Mesenchymal stem cell (in vitro differentiated cells and primary cell): Measurements from ENCODE around the gene VANGL2.

Experiments
- DNase-seq: peaks from one replicate; pipeline ENCODE4 v3.0.0-alpha.2; 2013
- H2AFZ ChIP-seq: one replicate; pipeline ENCODE4 v1.6.1; 2013; ENCODE audit warnings: low read depth, mild to moderate bottlenecking, control low read depth, inconsistent platforms, low read length, moderate library complexity
- H2AK5ac ChIP-seq: 2 replicates; pipeline ENCODE4 v1.6.1; 2013; ENCODE audit warnings: low read length, moderate library complexity, mild to moderate bottlenecking, inconsistent platforms; ENCODE audit not compliant: severe bottlenecking
- H2BK120ac ChIP-seq: one replicate; pipeline ENCODE4 v1.6.1; 2013; ENCODE audit warnings: low read depth, mild to moderate bottlenecking, inconsistent platforms, low read length, moderate library complexity
- H2BK12ac ChIP-seq, 2 experiments: one replicate each; pipeline ENCODE4 v1.6.1; 2013; ENCODE audit warnings: inconsistent platforms in 2 of 2, low read length in 2 of 2, mild to moderate bottlenecking in 2 of 2, moderate library complexity in 2 of 2, control low read depth in 1 of 2
- H2BK15ac ChIP-seq: one replicate; pipeline ENCODE4 v1.6.1; 2013; ENCODE audit warnings: mild to moderate bottlenecking, low read depth, inconsistent platforms; ENCODE audit not compliant: poor library complexity, severe bottlenecking
- H2BK5ac ChIP-seq: 2 replicates; pipeline ENCODE4 v1.6.1; 2013; ENCODE audit warnings: low read depth, mild to moderate bottlenecking, low read length, control low read depth, inconsistent platforms; ENCODE audit not compliant: poor library complexity, severe bottlenecking
- H3K14ac ChIP-seq, 2 experiments: one replicate each; pipeline ENCODE4 v1.6.1; 2013; ENCODE audit warnings: inconsistent platforms in 2 of 2, low read length in 2 of 2, control low read depth in 1 of 2, mild to moderate bottlenecking in 1 of 2, moderate library complexity in 1 of 2
- H3K18ac ChIP-seq, 2 experiments: one replicate each; pipeline ENCODE4 v1.6.1; 2013; ENCODE audit warnings: inconsistent platforms in 2 of 2, low read length in 2 of 2, control low read depth in 1 of 2, low read depth in 1 of 2, mild to moderate bottlenecking in 1 of 2
- H3K23ac ChIP-seq, 2 experiments: one replicate each; pipeline ENCODE4 v1.6.1; 2013; ENCODE audit warnings: inconsistent platforms in 2 of 2, low read length in 2 of 2, mild to moderate bottlenecking in 2 of 2, moderate library complexity in 2 of 2, control low read depth in 1 of 2
- H3K27ac ChIP-seq: 2 replicates; pipeline ENCODE4 v1.5.1; 2013; ENCODE audit warnings: mild to moderate bottlenecking, moderate library complexity, low read length, control low read depth, inconsistent platforms; ENCODE audit not compliant: poor library complexity, severe bottlenecking
- H3K27me3 ChIP-seq, 2 experiments: 2 replicates each; pipeline versions ENCODE4 v1.6.1 to v1.7.0; 2013; ENCODE audit warnings: low read length in 2 of 2, mild to moderate bottlenecking in 2 of 2, moderate library complexity in 2 of 2, control low read depth in 1 of 2, inconsistent platforms in 1 of 2; ENCODE audit not compliant: control insufficient read depth in 1 of 2, insufficient read depth in 1 of 2
- H3K36me3 ChIP-seq, 2 experiments: 2 replicates each; pipeline versions ENCODE4 v1.6.1 to v1.7.0; 2013; ENCODE audit warnings: low read length in 2 of 2, control low read depth in 1 of 2, inconsistent platforms in 1 of 2, low read depth in 1 of 2, mild to moderate bottlenecking in 1 of 2; ENCODE audit not compliant: insufficient read depth in 2 of 2, control insufficient read depth in 1 of 2
- H3K4ac ChIP-seq, 2 experiments: one replicate each; pipeline ENCODE4 v1.6.1; 2013; ENCODE audit warnings: inconsistent platforms in 2 of 2, low read length in 2 of 2, mild to moderate bottlenecking in 2 of 2, moderate library complexity in 2 of 2, control low read depth in 1 of 2, low read depth in 1 of 2
- H3K4me1 ChIP-seq: 2 replicates; pipeline ENCODE4 v1.6.1; 2013; ENCODE audit warnings: low read depth, low read length, control low read depth; ENCODE audit not compliant: control insufficient read depth, insufficient read depth
- H3K4me2 ChIP-seq: 2 replicates; pipeline ENCODE4 v1.6.1; 2013; ENCODE audit warnings: low read length, mild to moderate bottlenecking, inconsistent platforms; ENCODE audit not compliant: poor library complexity, severe bottlenecking
- H3K4me3 ChIP-seq, 2 experiments: 2 replicates each; pipeline versions ENCODE4 v1.5.1 to v1.7.0; 2013; ENCODE audit warnings: low read length in 2 of 2, mild to moderate bottlenecking in 2 of 2, control low read depth in 1 of 2, low read depth in 1 of 2; ENCODE audit not compliant: insufficient read depth in 1 of 2
- H3K79me1 ChIP-seq: replicated peaks from 2 replicates; pipeline ENCODE4 v1.6.1; 2013; ENCODE audit warnings: mild to moderate bottlenecking, control low read depth, low read length, inconsistent platforms; ENCODE audit not compliant: poor library complexity, severe bottlenecking
- H3K9ac ChIP-seq: 2 replicates; pipeline ENCODE4 v1.7.0; 2013; ENCODE audit warnings: mild to moderate bottlenecking, low read length, moderate library complexity
- H3K9me3 ChIP-seq: 2 replicates; pipeline ENCODE4 v1.7.0; 2013; ENCODE audit warnings: mild to moderate bottlenecking, low read length; ENCODE audit not compliant: control insufficient read depth
- H4K8ac ChIP-seq: one replicate; pipeline ENCODE4 v1.6.1; 2013; ENCODE audit warnings: inconsistent platforms, mild to moderate bottlenecking, low read length, moderate library complexity
- H4K91ac ChIP-seq: one replicate; pipeline ENCODE4 v1.6.1; 2013; ENCODE audit warnings: mild to moderate bottlenecking, low read length, inconsistent platforms
- WGBS: methylation state at CpG from one replicate; pipeline ENCODE4 v1.1.7; 2013; ENCODE audit warnings: mixed read lengths; 5-methylcytosine and 5-hydroxymethylcytosine counted together

VANGL2 gene

GRCh38 chr1:160419150-160419837 is 18.9 kb downstream of the VANGL2 start:
- Histone ChIP-seq H3K18ac (no peak overlapping the region), H3K14ac (peak overlapping the region in 1 of 2 experiments; percentile 31), H3K23ac (no peak overlapping the region), H3K36me3 (peaks cover 0 to 65% of the 10 kb centered on the region in 2 experiments), H3K9ac (no peak overlapping the region), H2BK15ac (no peak overlapping the region), H3K9me3 (no peaks in the 10 kb centered on the region), H3K4me2 (no peak overlapping the region), H2BK12ac (no peak overlapping the region), H3K27me3 (peaks cover 0 to 57% of the 10 kb centered on the region in 2 experiments), H2AFZ (no peak overlapping the region), H3K27ac (no peak overlapping the region), H2BK5ac (no peak overlapping the region), H2BK120ac (no peak overlapping the region), H3K4ac (no peak overlapping the region), H4K91ac (no peak overlapping the region), H2AK5ac (no peak overlapping the region), H3K79me1 (peaks cover 35% of the 10 kb centered on the region), H4K8ac (no peak overlapping the region), H3K4me3 (no peak overlapping the region), H3K4me1 (peaks cover 6% of the 10 kb centered on the region)
- DNase-seq, result no peak
- 97% methylated on average over 34 of the region's 34 CpGs for WGBS

GRCh38 chr1:160419838-160420169 is 19.4 kb downstream of the VANGL2 start:
- Histone ChIP-seq H3K4ac (no peak overlapping the region), H3K4me1 (peaks cover 6% of the 10 kb centered on the region), H2BK15ac (no peak overlapping the region), H3K4me3 (no peak overlapping the region), H2AK5ac (no peak overlapping the region), H3K14ac (no peak overlapping the region), H3K9me3 (no peaks in the 10 kb centered on the region), H3K9ac (no peak overlapping the region), H2BK12ac (no peak overlapping the region), H4K91ac (no peak overlapping the region), H2AFZ (no peak overlapping the region), H4K8ac (no peak overlapping the region), H2BK120ac (no peak overlapping the region), H3K18ac (no peak overlapping the region), H3K27me3 (peaks cover 0 to 57% of the 10 kb centered on the region in 2 experiments), H3K79me1 (peaks cover 34% of the 10 kb centered on the region), H2BK5ac (no peak overlapping the region), H3K23ac (no peak overlapping the region), H3K27ac (no peak overlapping the region), H3K4me2 (no peak overlapping the region), H3K36me3 (peaks cover 0 to 69% of the 10 kb centered on the region in 2 experiments)
- WGBS, result 89% methylated on average over 4 of the region's 4 CpGs
- no peak for DNase-seq

- no peak overlapping the region for H3K4me2 ChIP-seq
- H4K91ac ChIP-seq, result no peak overlapping the region
- no peak for DNase-seq
- H3K4ac ChIP-seq, result no peak overlapping the region
- H3K9me3 ChIP-seq, result no peaks in the 10 kb centered on the region
- WGBS, result 95% methylated on average over 7 of the region's 7 CpGs
- no peak overlapping the region for H2BK15ac ChIP-seq
- H2BK12ac ChIP-seq, result no peak overlapping the region
- H3K14ac ChIP-seq, result no peak overlapping the region
- H3K9ac ChIP-seq, result no peak overlapping the region
- H4K8ac ChIP-seq, result no peak overlapping the region
- no peak overlapping the region for H2AK5ac ChIP-seq
- H3K27ac ChIP-seq, result no peak overlapping the region
- peaks cover 0 to 51% of the 10 kb centered on the region in 2 experiments for H3K27me3 ChIP-seq
- no peak overlapping the region for H2BK5ac ChIP-seq
- no peak overlapping the region for H3K23ac ChIP-seq
- no peak overlapping the region for H3K18ac ChIP-seq
- peaks cover 2% of the 10 kb centered on the region for H3K4me1 ChIP-seq
- no peak overlapping the region for H2BK120ac ChIP-seq
- H3K36me3 ChIP-seq, result peaks cover 0 to 71% of the 10 kb centered on the region in 2 experiments
- no peak overlapping the region for H2AFZ ChIP-seq
- H3K79me1 ChIP-seq, result peaks cover 22% of the 10 kb centered on the region
- no peak overlapping the region for H3K4me3 ChIP-seq
Observed at GRCh38 chr1:160420881-160421842, 20.8 kb downstream of the VANGL2 start.

GRCh38 chr1:160421881-160422280 is 21.5 kb downstream of the VANGL2 start:
- Histone ChIP-seq H3K4ac (no peak overlapping the region), H3K36me3 (peaks cover 0 to 73% of the 10 kb centered on the region in 2 experiments), H3K4me3 (no peak overlapping the region), H2AFZ (no peak overlapping the region), H3K4me1 (peaks cover 4% of the 10 kb centered on the region), H2AK5ac (no peak overlapping the region), H3K27ac (no peak overlapping the region), H3K23ac (no peak overlapping the region), H4K91ac (no peak overlapping the region), H3K9me3 (no peaks in the 10 kb centered on the region), H2BK5ac (no peak overlapping the region), H3K27me3 (peaks cover 0 to 47% of the 10 kb centered on the region in 2 experiments), H3K79me1 (peaks cover 22% of the 10 kb centered on the region), H3K9ac (no peak overlapping the region), H3K4me2 (no peak overlapping the region), H3K14ac (no peak overlapping the region), H4K8ac (no peak overlapping the region), H2BK12ac (no peak overlapping the region), H3K18ac (no peak overlapping the region), H2BK15ac (no peak overlapping the region), H2BK120ac (no peak overlapping the region)
- 98% methylated on average over 5 of the region's 5 CpGs for WGBS
- no peak for DNase-seq
